GM12891 (cell line): ENCODE results near the gene TSPAN18.

Experiments used
- PAX5 ChIP-seq: IDR thresholded peaks from 2 replicates; pipeline ENCODE4 v1.6.1; 2011; ENCODE audit warnings: low read length, moderate library complexity, mild to moderate bottlenecking; ENCODE audit not compliant: insufficient read depth, severe bottlenecking
- POLR2A ChIP-seq: IDR thresholded peaks from 2 replicates; pipeline ENCODE4 v1.6.1; 2011; ENCODE audit warnings: low read depth, low read length, control low read depth
- POLR2AphosphoS5 ChIP-seq: IDR thresholded peaks from 2 replicates; pipeline ENCODE4 v1.6.1; 2011; ENCODE audit warnings: low read depth, low read length, control low read depth
- SPI1 ChIP-seq: IDR thresholded peaks from 2 replicates; pipeline ENCODE4 v1.6.1; 2011; ENCODE audit warnings: low read depth, low read length, control low read depth
- TAF1 ChIP-seq: IDR thresholded peaks from 2 replicates; pipeline ENCODE4 v1.6.1; 2011; ENCODE audit warnings: low read depth, low read length, control low read depth

DNA sequence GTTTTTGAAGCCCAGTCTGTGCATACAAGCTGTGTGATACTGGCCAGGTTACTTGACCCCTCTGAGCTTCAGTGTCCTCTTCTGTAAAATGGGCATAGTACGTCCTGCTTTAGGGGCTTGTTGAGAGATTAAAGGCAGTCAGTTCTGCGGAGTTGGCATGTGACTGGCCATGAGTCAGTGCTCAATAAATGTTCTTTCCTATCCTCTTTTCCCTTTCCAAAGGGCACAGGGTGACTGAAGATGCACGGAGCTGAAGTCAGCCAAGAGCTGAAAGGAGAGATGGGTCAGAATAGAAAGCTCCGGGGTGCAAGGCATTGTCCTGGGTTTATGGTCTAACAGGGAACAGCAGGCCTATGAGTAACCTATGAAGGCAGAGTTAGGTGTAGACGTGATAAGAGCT is 175.0 kb downstream of the TSPAN18 start:
- no peak for TF ChIP-seq POLR2A
- TF ChIP-seq POLR2AphosphoS5 = no peak
- TF ChIP-seq TAF1 = no peak
- no peak for TF ChIP-seq SPI1
- no peak for TF ChIP-seq PAX5
